GM18498 (cell line): ENCODE data around the gene SELENOM.

ENCODE experiments used
- ATAC-seq: cut with Tn5 transposase; IDR thresholded peaks from one replicate; pipeline ENCODE4 v1.9.1; 2021; ENCODE audit warnings: mild to moderate bottlenecking, moderate library complexity; ENCODE audit not compliant: unreplicated experiment

Gene SELENOM

GRCh38 chr22:31107178-31107893 lies at the start of gene SELENOM:
SELENOM (minus strand) TSS chr22:31107568; CDS start chr22:31107505, 63 bp downstream.
- ATAC-seq = peak; percentile 92

GRCh38 chr22:31155422-31155821 lies 48.1 kb upstream of the SELENOM start:
- ATAC-seq = no peak

GRCh38 chr22:31154975-31155374 lies 47.6 kb upstream of the SELENOM start:
- ATAC-seq = no peak

- ATAC-seq = no peak
Measured at GRCh38 chr22:31153357-31153756, 46.0 kb upstream of the SELENOM start.

GRCh38 chr22:31151872-31152271 lies 44.5 kb upstream of the SELENOM start:
- no peak for ATAC-seq

GRCh38 chr22:31150615-31151014 lies 43.2 kb upstream of the SELENOM start:
- ATAC-seq = no peak

GRCh38 chr22:31148953-31149627 lies 41.7 kb upstream of the SELENOM start:
- no peak for ATAC-seq

GRCh38 chr22:31148488-31148887 lies 41.1 kb upstream of the SELENOM start:
- no peak for ATAC-seq

GRCh38 chr22:31144223-31144622 lies 36.9 kb upstream of the SELENOM start:
- no peak for ATAC-seq

- no peak for ATAC-seq
Measured at GRCh38 chr22:31143537-31143936, 36.2 kb upstream of the SELENOM start.

- no peak for ATAC-seq
Measured at GRCh38 chr22:31143038-31143437, 35.7 kb upstream of the SELENOM start.

- ATAC-seq = no peak
Measured at GRCh38 chr22:31142285-31142684, 34.9 kb upstream of the SELENOM start.

- no peak for ATAC-seq
Measured at GRCh38 chr22:31141551-31141950, 34.2 kb upstream of the SELENOM start.

- no peak for ATAC-seq
Measured at GRCh38 chr22:31140746-31141145, 33.4 kb upstream of the SELENOM start.

GRCh38 chr22:31139866-31140716 lies 32.7 kb upstream of the SELENOM start, which contains the start of gene PLA2G3:
PLA2G3 (minus strand) TSS chr22:31140508; CDS start chr22:31140354, 154 bp downstream.
- ATAC-seq = no peak

GRCh38 chr22:31139066-31139465 lies 31.7 kb upstream of the SELENOM start:
- no peak for ATAC-seq

- no peak for ATAC-seq
Measured at GRCh38 chr22:31138126-31138525, 30.8 kb upstream of the SELENOM start.

- ATAC-seq = no peak
Measured at GRCh38 chr22:31137721-31138120, 30.4 kb upstream of the SELENOM start.

GRCh38 chr22:31136711-31137110 lies 29.3 kb upstream of the SELENOM start:
- ATAC-seq = no peak

- ATAC-seq = no peak
Measured at GRCh38 chr22:31136155-31136554, 28.8 kb upstream of the SELENOM start.

GRCh38 chr22:31135706-31136105 lies 28.3 kb upstream of the SELENOM start:
- ATAC-seq = no peak
